OCI-LY1 (cell line): Measurements from ENCODE around the gene SCIMP.

Source experiments
- H2AFZ ChIP-seq: fragments of 200-600 bp; sonication (generic), shearing (Covaris generic); 2 replicates; pipeline ENCODE4 v1.6.0; 2014; ENCODE audit warnings: antibody characterized with exemption, mild to moderate bottlenecking, low read length
- H3F3A ChIP-seq: fragments of 200-600 bp; sonication (generic), shearing (Covaris generic); 2 replicates; pipeline ENCODE4 v1.6.0; 2014; ENCODE audit warnings: mild to moderate bottlenecking, antibody characterized with exemption, low read length, moderate library complexity; ENCODE audit not compliant: insufficient read depth
- H3K27ac ChIP-seq: fragments of 200-600 bp; sonication (generic); 2 replicates; pipeline ENCODE4 v1.5.1; 2014; ENCODE audit warnings: low read length, mixed run types, mild to moderate bottlenecking, low read depth; ENCODE audit not compliant: poor library complexity, severe bottlenecking
- H3K27me3 ChIP-seq: fragments of 200-600 bp; sonication (generic); 2 replicates; pipeline ENCODE4 v1.6.0; 2014; ENCODE audit warnings: antibody characterized with exemption, mild to moderate bottlenecking, low read length, moderate library complexity; ENCODE audit not compliant: insufficient read depth
- H3K36me3 ChIP-seq: fragments of 200-600 bp; sonication (generic); 2 replicates; pipeline ENCODE4 v1.6.1; 2014; ENCODE audit warnings: mild to moderate bottlenecking, antibody characterized with exemption, low read length, moderate library complexity, mixed read lengths; ENCODE audit not compliant: insufficient read depth
- H3K4me1 ChIP-seq: fragments of 200-600 bp; sonication (generic); 2 replicates; pipeline ENCODE4 v1.5.1; 2014; ENCODE audit warnings: mild to moderate bottlenecking, low read length, moderate library complexity; ENCODE audit not compliant: insufficient read depth, severe bottlenecking
- H3K4me2 ChIP-seq: fragments of 200-600 bp; sonication (generic), shearing (Covaris generic); 2 replicates; pipeline ENCODE4 v1.6.1; 2014; ENCODE audit warnings: low read length
- H3K4me3 ChIP-seq: fragments of 200-600 bp; sonication (generic); 2 replicates; pipeline ENCODE4 v1.5.1; 2014; ENCODE audit warnings: low read length, low read depth, mild to moderate bottlenecking, mixed read lengths; ENCODE audit not compliant: poor library complexity, severe bottlenecking
- H3K79me2 ChIP-seq: fragments of 200-600 bp; shearing (Covaris generic); 2 replicates; pipeline ENCODE4 v1.6.1; 2016; ENCODE audit warnings: mixed run types, low read length, mixed read lengths; ENCODE audit not compliant: insufficient read depth
- H3K9ac ChIP-seq: fragments of 200-600 bp; sonication (generic), shearing (Covaris generic); 2 replicates; pipeline ENCODE4 v1.6.1; 2014; ENCODE audit warnings: mild to moderate bottlenecking, low read length, mixed read lengths
- H3K9me2 ChIP-seq: fragments of 200-600 bp; sonication (generic), shearing (Covaris generic); 2 replicates; pipeline ENCODE4 v1.6.1; 2014; ENCODE audit warnings: low read depth, mild to moderate bottlenecking, low read length, mixed read lengths
- H3K9me3 ChIP-seq: fragments of 200-600 bp; shearing (Covaris generic); 2 replicates; pipeline ENCODE4 v1.6.1; 2014; ENCODE audit warnings: low read length, mixed read lengths
- H4K20me1 ChIP-seq: fragments of 200-600 bp; sonication (generic), shearing (Covaris generic); 2 replicates; pipeline ENCODE4 v1.6.0; 2016; ENCODE audit warnings: mild to moderate bottlenecking, low read length; ENCODE audit not compliant: insufficient read depth
- CTCF ChIP-seq: fragments of 200-600 bp; sonication (generic), shearing (Covaris generic); IDR thresholded peaks from 2 replicates; pipeline ENCODE4 v1.5.1; 2017; ENCODE audit warnings: mild to moderate bottlenecking, antibody characterized with exemption, low read length, moderate library complexity, mixed read lengths
- EZH2 ChIP-seq: fragments of 200-600 bp; sonication (generic), shearing (Covaris generic); IDR thresholded peaks from 2 replicates; pipeline ENCODE4 v1.8.0; 2017; ENCODE audit warnings: borderline replicate concordance, mixed run types, mild to moderate bottlenecking, antibody characterized with exemption, low read length, moderate library complexity, mixed read lengths

Gene SCIMP

GRCh38 chr17:5264893-5265292 lies 30.2 kb upstream of the SCIMP start:
- no peak overlapping the region for H3K9ac ChIP-seq
- no peak for TF ChIP-seq EZH2
- no peak for TF ChIP-seq CTCF
- H3K4me2 ChIP-seq, result no peak overlapping the region
- H3K9me3 ChIP-seq, result peaks cover 4% of the 10 kb centered on the region; the same call in 1 of the 2 replicates
- peaks cover 6% of the 10 kb centered on the region for H3K4me1 ChIP-seq
- no peaks in the 10 kb centered on the region for H3K36me3 ChIP-seq
- no peaks in the 10 kb centered on the region for H3K9me2 ChIP-seq
- H2AFZ ChIP-seq, result no peak overlapping the region
- no peaks in the 10 kb centered on the region for H3K79me2 ChIP-seq
- H3F3A ChIP-seq, result no peaks in the 10 kb centered on the region
- no peaks in the 10 kb centered on the region for H3K27me3 ChIP-seq
- H3K4me3 ChIP-seq, result no peak overlapping the region
- no peaks in the 10 kb centered on the region for H4K20me1 ChIP-seq
- no peak overlapping the region for H3K27ac ChIP-seq

- no peaks in the 10 kb centered on the region for H3K36me3 ChIP-seq
- H3K27me3 ChIP-seq, result no peaks in the 10 kb centered on the region
- no peak overlapping the region for H3K27ac ChIP-seq
- H3K79me2 ChIP-seq, result no peaks in the 10 kb centered on the region
- peaks cover 4% of the 10 kb centered on the region; the same call in 1 of the 2 replicates for H3K9me3 ChIP-seq
- no peak for TF ChIP-seq CTCF
- TF ChIP-seq EZH2, result no peak
- H3K4me1 ChIP-seq, result peaks cover 6% of the 10 kb centered on the region
- no peaks in the 10 kb centered on the region for H3K9me2 ChIP-seq
- no peaks in the 10 kb centered on the region for H4K20me1 ChIP-seq
- H3K9ac ChIP-seq, result no peak overlapping the region
- no peak overlapping the region for H3K4me2 ChIP-seq
- no peak overlapping the region for H2AFZ ChIP-seq
- H3K4me3 ChIP-seq, result no peak overlapping the region
- no peaks in the 10 kb centered on the region for H3F3A ChIP-seq
These were observed 28.8 kb upstream of the SCIMP start for GRCh38 chr17:5263441-5263840.

GRCh38 chr17:5262416-5262991 lies 27.8 kb upstream of the SCIMP start:
- H3K27me3 ChIP-seq, result no peaks in the 10 kb centered on the region
- H3K4me2 ChIP-seq, result no peak overlapping the region
- H3K79me2 ChIP-seq, result no peaks in the 10 kb centered on the region
- no peaks in the 10 kb centered on the region for H3K9me3 ChIP-seq
- H4K20me1 ChIP-seq, result no peaks in the 10 kb centered on the region
- H3K9ac ChIP-seq, result no peak overlapping the region
- no peak for TF ChIP-seq CTCF
- no peak for TF ChIP-seq EZH2
- no peak overlapping the region for H3K27ac ChIP-seq
- H3K4me3 ChIP-seq, result no peak overlapping the region
- no peaks in the 10 kb centered on the region for H3K36me3 ChIP-seq
- H2AFZ ChIP-seq, result no peak overlapping the region
- H3K4me1 ChIP-seq, result peaks cover 12% of the 10 kb centered on the region
- H3F3A ChIP-seq, result no peaks in the 10 kb centered on the region
- no peaks in the 10 kb centered on the region for H3K9me2 ChIP-seq
